GM21528 (cell line): ENCODE measurements around the gene ZFPL1.

Source experiments
- ATAC-seq: cut with Tn5 transposase; IDR thresholded peaks from one replicate; pipeline ENCODE4 v1.9.1; 2021; ENCODE audit warnings: mild to moderate bottlenecking, moderate library complexity; ENCODE audit not compliant: unreplicated experiment, low FRiP score

The ZFPL1 gene

GRCh38 chr11:65089621-65090020 lies 5.6 kb downstream of the ZFPL1 start:
- no peak for ATAC-seq

GRCh38 chr11:65090628-65091027 lies 6.6 kb downstream of the ZFPL1 start:
- no peak for ATAC-seq

- ATAC-seq: no peak
Observed at GRCh38 chr11:65095427-65095826, 11.4 kb downstream of the ZFPL1 start.

- ATAC-seq: peak; percentile 75
Observed at GRCh38 chr11:65095974-65096806, 12.2 kb downstream of the ZFPL1 start, which contains the start of gene VPS51. Gene VPS51, plus strand, starts transcription at chr11:65096214. Its CDS starts 37 bp downstream, at chr11:65096251.

GRCh38 chr11:65096926-65097325 lies 12.9 kb downstream of the ZFPL1 start:
- ATAC-seq: no peak

GRCh38 chr11:65100674-65101350 lies 16.8 kb downstream of the ZFPL1 start:
- ATAC-seq: no peak

- ATAC-seq: no peak
Observed at GRCh38 chr11:65102142-65103095, 18.4 kb downstream of the ZFPL1 start.

- ATAC-seq: no peak
Observed at GRCh38 chr11:65103476-65103875, 19.5 kb downstream of the ZFPL1 start.

- ATAC-seq: no peak
Observed at GRCh38 chr11:65104628-65105027, 20.6 kb downstream of the ZFPL1 start.

- no peak for ATAC-seq
Observed at GRCh38 chr11:65107078-65107477, 23.1 kb downstream of the ZFPL1 start.

GRCh38 chr11:65107751-65108468 lies 23.9 kb downstream of the ZFPL1 start:
- no peak for ATAC-seq

- ATAC-seq: no peak
Observed at GRCh38 chr11:65108469-65109123, 24.6 kb downstream of the ZFPL1 start.

GRCh38 chr11:65109231-65110198 lies 25.5 kb downstream of the ZFPL1 start:
- no peak for ATAC-seq

- ATAC-seq: no peak
Observed at GRCh38 chr11:65110354-65110861, 26.4 kb downstream of the ZFPL1 start.

GRCh38 chr11:65111159-65111743 lies 27.2 kb downstream of the ZFPL1 start:
- no peak for ATAC-seq

- peak; percentile 34 for ATAC-seq
Observed at GRCh38 chr11:65111744-65112545, 27.9 kb downstream of the ZFPL1 start, which contains the start of gene TM7SF2. Gene TM7SF2, plus strand, starts transcription at chr11:65111872. Its CDS starts 144 bp downstream, at chr11:65112016.
